Lower lobe of right lung (tissue), 2 donors: ENCODE measurements around the gene LAT. TPM values are rescaled to one million over a fixed set of nuclear protein-coding genes. Genes with fewer than 3 reads are reported as not detected.
A peak's percentile ranks its signal among the peaks of the same experiment; 100 is the strongest.

Experiments
- ATAC-seq, 2 donors: fragments of 200-7000 bp; cut with Tn5 transposase; one replicate each; pipeline ENCODE4 v1.9.1; 2020 to 2022; ENCODE audit warnings: mild to moderate bottlenecking in 2 of 2, moderate library complexity in 2 of 2
- DNase-seq: peaks from one replicate; pipeline ENCODE4 v3.0.0-alpha.2; 2020
- H3K27ac ChIP-seq: fragments of 200-600 bp; one replicate; pipeline ENCODE4 v1.8.0; 2022
- H3K27me3 ChIP-seq: fragments of 200-600 bp; one replicate; pipeline ENCODE4 v1.8.0; 2022; ENCODE audit warnings: low read depth
- H3K36me3 ChIP-seq: fragments of 200-600 bp; one replicate; pipeline ENCODE4 v1.8.0; 2022; ENCODE audit warnings: mild to moderate bottlenecking
- H3K4me1 ChIP-seq: fragments of 200-600 bp; one replicate; pipeline ENCODE4 v1.8.0; 2022
- H3K4me3 ChIP-seq: fragments of 200-600 bp; one replicate; pipeline ENCODE4 v1.8.0; 2022; ENCODE audit warnings: mild to moderate bottlenecking
- H3K9me3 ChIP-seq: fragments of 200-600 bp; one replicate; pipeline ENCODE4 v1.8.0; 2022
- intact Hi-C: fragments of 100-400 bp; cut with DNase I; formaldehyde crosslinking; loops from one replicate; pipeline ENCODE4 v1.11.0; 2022
- long read RNA-seq: library from polyadenylated mRNA; unstranded; transcript quantifications from one replicate; pipeline ENCODE4 v2.0.0, GENCODE V29; 2021
- total RNA-seq: library from RNA; stranded (reverse); fragmentation: NEBNext Ultra II Directional; extraction: Animal tissue kit (Norgen Biotek cat#: 25700); gene quantifications from one replicate; pipeline ENCODE4 v1.2.1, GENCODE V29; 2021
- TF ChIP-seq, protein P1 (sequence below): fragments of 200-600 bp; IDR thresholded peaks from one replicate; pipeline ENCODE4 v1.8.0; 2022; ENCODE audit warnings: antibody characterized with exemption, mild to moderate bottlenecking
- donor health status: DM: no; HTN: yes; CAD: no; lungs with severe emphysema.

Gene LAT, protein sequence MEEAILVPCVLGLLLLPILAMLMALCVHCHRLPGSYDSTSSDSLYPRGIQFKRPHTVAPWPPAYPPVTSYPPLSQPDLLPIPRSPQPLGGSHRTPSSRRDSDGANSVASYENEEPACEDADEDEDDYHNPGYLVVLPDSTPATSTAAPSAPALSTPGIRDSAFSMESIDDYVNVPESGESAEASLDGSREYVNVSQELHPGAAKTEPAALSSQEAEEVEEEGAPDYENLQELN
- total RNA-seq, result 17.8 TPM
- long read RNA-seq, transcript LAT-203 (12 exons, 1,616 nt), result major isoform, 6 of 10 reads
- long read RNA-seq, partial matches to known transcripts, result 0 of 10 reads
- long read RNA-seq, other reads (novel, unspliced or antisense), result 1 of 10 reads

DNA sequence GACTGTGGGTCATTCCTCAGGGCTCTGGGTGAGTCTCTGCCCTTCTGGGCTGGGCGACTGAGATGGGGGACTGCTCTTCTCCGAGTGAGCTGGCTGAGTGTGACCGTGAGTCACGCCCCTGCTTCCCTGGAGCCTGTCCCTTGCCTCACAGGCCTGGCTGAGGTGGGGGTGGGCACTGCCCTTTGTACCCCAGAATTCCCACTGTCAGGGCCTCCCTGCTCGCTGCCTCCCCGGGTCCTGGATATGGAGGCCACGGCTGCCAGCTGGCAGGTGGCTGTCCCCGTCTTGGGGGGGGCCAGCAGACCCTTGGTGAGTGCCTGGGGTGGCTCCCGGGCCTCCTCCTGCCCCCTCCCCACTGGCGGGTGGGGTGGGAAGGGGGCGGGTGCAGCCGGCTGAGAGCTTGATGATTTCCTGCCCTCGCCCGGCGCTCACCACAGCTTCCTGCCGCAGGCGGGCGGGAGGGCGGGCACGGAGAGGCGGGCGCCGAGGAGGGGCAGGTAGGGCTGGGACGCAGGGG lies at the start of gene LAT:
TSS of gene LAT (plus strand) at position 434 of the 517 bp plus-strand sequence. CDS start 366 bp downstream, outside the sequence.
- ATAC-seq (peak; percentile 59 to 61), DNase-seq (no peak)
- Histone ChIP-seq H3K36me3 (peaks cover 88% of the 10 kb centered on the region), H3K27ac (peak within 1 kb of the TSS; percentile 60), H3K4me3 (peak within 1 kb of the TSS; percentile 48), H3K4me1 (no peaks in the 10 kb centered on the region), H3K27me3 (no peaks in the 10 kb centered on the region), H3K9me3 (no peaks in the 10 kb centered on the region)
- intact Hi-C loops, result no loop called here
- TF ChIP-seq, protein P1, sequence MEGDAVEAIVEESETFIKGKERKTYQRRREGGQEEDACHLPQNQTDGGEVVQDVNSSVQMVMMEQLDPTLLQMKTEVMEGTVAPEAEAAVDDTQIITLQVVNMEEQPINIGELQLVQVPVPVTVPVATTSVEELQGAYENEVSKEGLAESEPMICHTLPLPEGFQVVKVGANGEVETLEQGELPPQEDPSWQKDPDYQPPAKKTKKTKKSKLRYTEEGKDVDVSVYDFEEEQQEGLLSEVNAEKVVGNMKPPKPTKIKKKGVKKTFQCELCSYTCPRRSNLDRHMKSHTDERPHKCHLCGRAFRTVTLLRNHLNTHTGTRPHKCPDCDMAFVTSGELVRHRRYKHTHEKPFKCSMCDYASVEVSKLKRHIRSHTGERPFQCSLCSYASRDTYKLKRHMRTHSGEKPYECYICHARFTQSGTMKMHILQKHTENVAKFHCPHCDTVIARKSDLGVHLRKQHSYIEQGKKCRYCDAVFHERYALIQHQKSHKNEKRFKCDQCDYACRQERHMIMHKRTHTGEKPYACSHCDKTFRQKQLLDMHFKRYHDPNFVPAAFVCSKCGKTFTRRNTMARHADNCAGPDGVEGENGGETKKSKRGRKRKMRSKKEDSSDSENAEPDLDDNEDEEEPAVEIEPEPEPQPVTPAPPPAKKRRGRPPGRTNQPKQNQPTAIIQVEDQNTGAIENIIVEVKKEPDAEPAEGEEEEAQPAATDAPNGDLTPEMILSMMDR, result no peak

DNA sequence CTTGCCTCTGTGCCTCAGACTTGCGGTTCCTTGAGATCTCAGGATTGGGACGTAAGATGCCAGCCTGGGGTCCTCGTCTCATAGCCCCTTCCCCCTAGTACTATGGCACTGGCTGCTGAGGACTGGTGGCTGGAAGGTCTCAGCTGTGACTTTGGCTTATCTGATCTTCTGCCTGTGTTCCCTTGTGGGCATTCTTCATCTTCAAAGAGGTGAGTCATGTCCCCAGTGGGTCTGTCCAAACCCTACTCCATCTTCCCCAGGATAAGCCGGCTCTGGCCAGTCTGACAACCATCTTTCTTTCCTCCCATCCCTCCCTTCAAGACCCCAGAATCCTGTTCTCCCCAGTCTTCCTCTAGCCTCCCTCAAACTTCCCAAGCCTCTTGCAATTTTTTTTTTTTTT lies 49.5 kb upstream of the LAT start:
- no peak overlapping the region for H3K27ac ChIP-seq
- no peaks in the 10 kb centered on the region for H3K27me3 ChIP-seq
- peaks cover 7% of the 10 kb centered on the region for H3K4me1 ChIP-seq
- no peaks in the 10 kb centered on the region for H3K36me3 ChIP-seq
- intact Hi-C loops, result no loop called here
- no peak overlapping the region for H3K4me3 ChIP-seq
- no peak for DNase-seq
- no peaks in the 10 kb centered on the region for H3K9me3 ChIP-seq
- ATAC-seq, result no peak
- TF ChIP-seq, protein P1, result no peak

DNA sequence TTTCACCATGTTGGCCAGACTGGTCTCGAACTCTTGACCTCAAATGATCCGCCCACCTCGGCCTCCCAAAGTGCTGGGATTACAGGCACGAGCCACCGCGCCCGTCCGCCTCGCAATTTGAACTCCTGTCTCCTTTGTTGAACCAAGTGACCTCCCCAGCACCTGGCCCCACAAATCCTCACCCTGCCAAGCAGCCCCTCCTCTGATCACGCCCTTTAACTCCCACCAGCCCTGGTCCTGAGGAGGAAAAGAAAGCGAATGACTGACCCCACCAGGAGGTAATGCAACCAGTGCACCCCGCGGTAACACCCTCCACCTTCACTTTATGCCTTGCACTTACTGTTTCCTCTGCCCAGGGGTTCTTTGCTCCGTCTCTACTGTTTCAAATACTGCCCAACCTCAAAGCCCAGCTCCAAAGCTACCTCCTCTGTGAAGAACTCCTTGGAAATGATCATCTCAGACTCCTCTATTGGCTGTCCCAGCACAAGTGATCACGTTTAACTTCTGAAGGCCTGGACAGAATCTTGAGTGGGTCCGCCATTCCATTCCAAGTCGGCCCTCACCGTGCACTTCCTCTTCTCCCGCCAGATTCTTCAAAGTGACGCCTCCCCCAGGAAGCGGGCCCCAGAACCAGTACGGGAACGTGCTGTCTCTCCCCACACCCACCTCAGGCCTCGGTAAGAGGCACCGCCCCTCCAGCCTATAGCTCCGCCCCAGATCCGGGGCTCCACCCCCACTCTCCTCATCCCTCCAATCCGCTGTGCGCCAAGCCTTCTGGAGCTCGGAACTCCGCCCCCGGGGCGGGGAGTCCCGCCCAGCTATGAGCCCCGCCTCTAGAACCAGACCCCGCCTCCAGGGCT lies 48.7 kb upstream of the LAT start:
- no peaks in the 10 kb centered on the region for H3K36me3 ChIP-seq
- H3K9me3 ChIP-seq, result no peaks in the 10 kb centered on the region
- ATAC-seq (peak; percentile 98), DNase-seq (peak; percentile 90)
- peaks cover 7% of the 10 kb centered on the region for H3K4me1 ChIP-seq
- peak overlapping the region; percentile 39 for H3K4me3 ChIP-seq
- H3K27ac ChIP-seq, result no peak overlapping the region
- TF ChIP-seq, protein P1, result no peak
- no peaks in the 10 kb centered on the region for H3K27me3 ChIP-seq
- intact Hi-C loops, result no loop called here

DNA sequence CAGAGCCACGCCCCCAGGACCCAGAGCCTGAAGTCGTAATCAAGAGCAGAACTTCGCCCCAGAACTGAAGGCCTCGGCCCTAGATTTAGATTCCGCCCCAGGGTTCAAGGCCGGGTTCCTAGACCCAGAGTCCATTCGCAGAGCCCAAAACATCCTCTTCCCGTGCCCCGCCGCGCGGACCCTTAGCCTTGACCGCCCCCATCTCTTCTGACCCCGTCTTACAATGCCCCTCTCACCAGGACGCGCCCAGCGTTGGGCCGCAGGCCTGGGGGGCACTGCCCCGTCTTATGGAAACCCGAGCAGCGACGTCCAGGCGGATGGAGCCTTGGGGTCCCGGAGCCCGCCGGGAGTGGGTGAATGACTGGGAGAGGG lies 48.1 kb upstream of the LAT start:
- Histone ChIP-seq H3K36me3 (no peaks in the 10 kb centered on the region), H3K9me3 (no peaks in the 10 kb centered on the region), H3K27me3 (no peaks in the 10 kb centered on the region), H3K4me1 (peaks cover 7% of the 10 kb centered on the region), H3K27ac (no peak overlapping the region), H3K4me3 (peak overlapping the region; percentile 39)
- intact Hi-C loops, result no loop called here
- ATAC-seq (no peak), DNase-seq (peak; percentile 49)
- TF ChIP-seq, protein P1, result no peak

DNA sequence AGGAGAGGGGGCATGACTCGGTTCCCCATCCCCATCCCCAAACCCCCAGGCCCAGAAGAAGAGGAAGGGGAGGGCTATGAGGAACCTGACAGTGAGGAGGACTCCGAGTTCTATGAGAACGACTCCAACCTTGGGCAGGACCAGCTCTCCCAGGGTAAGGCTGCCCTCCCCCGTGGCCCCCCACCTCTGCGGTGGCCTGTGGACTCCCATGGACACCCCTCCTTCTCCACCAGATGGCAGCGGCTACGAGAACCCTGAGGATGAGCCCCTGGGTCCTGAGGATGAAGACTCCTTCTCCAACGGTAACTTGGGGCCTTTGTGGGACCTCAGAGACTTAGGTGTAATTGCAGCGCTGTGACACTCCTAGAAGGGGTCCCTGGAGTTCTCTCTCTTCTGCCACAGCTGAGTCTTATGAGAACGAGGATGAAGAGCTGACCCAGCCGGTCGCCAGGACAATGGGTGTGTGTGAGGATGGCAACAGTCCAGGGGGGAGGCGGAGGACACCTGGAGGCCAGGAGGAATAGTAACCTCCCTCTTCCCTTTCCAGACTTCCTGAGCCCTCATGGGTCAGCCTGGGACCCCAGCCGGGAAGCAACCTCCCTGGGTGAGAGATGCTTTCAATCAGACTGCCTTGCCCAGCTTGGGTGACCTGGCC lies 47.5 kb upstream of the LAT start:
- H3K27me3 ChIP-seq, result no peaks in the 10 kb centered on the region

More for the DNA sequence above, 47.5 kb upstream of the LAT start:
- no peaks in the 10 kb centered on the region for H3K9me3 ChIP-seq
- ATAC-seq (peak in 1 of 2 donors; percentile 2), DNase-seq (no peak)
- no peak overlapping the region for H3K4me3 ChIP-seq
- intact Hi-C loops, result no loop called here
- no peak overlapping the region for H3K27ac ChIP-seq
- peaks cover 7% of the 10 kb centered on the region for H3K4me1 ChIP-seq
- no peaks in the 10 kb centered on the region for H3K36me3 ChIP-seq
- TF ChIP-seq, protein P1, result no peak
